Measurements from ENCODE around the gene GLT1D1.
"Not testable (repeated sequence)": the region's sequence is repeated elsewhere in the genome, so short reads cannot be mapped to it uniquely, and the experiment has no call there.

The GLT1D1 gene

DNA sequence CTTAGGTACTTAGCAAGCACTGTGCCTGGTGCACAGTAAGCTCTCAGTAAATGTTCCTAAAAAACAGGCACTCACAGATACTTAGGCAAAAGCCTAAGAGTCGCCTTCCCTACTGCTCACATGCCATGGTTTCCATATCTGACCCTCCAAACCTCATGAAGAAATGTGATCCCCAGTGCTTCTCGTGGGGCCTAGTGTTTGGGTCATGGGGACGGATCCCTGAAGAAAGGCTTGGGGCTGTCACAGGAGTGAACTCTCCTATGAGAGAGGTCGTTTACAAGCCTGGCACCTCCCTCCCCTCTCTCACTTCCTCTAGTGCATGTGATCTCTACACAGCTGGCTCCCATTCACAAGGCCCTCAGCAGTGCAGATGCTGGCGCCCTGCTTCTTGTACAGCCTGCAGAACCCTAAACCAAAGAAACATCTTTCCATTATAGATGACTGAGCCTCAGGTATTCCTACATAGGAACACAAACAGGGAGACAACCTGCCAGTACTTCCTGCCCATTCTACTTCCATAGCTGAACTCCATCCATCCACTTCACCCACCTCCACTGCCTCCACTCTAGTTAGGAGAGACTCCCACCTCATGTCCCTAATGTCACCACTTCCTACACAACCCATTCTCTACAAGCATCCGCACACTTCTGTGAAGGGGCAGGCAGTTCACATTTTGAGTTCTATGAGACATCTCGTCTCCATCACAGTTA is 32.4 kb upstream of the GLT1D1 start:
- DNase-seq, result no peak

- DNase-seq, result peak; percentile 38
Observed at GRCh38 chr12:128823216-128823915, 29.9 kb upstream of the GLT1D1 start.

DNA sequence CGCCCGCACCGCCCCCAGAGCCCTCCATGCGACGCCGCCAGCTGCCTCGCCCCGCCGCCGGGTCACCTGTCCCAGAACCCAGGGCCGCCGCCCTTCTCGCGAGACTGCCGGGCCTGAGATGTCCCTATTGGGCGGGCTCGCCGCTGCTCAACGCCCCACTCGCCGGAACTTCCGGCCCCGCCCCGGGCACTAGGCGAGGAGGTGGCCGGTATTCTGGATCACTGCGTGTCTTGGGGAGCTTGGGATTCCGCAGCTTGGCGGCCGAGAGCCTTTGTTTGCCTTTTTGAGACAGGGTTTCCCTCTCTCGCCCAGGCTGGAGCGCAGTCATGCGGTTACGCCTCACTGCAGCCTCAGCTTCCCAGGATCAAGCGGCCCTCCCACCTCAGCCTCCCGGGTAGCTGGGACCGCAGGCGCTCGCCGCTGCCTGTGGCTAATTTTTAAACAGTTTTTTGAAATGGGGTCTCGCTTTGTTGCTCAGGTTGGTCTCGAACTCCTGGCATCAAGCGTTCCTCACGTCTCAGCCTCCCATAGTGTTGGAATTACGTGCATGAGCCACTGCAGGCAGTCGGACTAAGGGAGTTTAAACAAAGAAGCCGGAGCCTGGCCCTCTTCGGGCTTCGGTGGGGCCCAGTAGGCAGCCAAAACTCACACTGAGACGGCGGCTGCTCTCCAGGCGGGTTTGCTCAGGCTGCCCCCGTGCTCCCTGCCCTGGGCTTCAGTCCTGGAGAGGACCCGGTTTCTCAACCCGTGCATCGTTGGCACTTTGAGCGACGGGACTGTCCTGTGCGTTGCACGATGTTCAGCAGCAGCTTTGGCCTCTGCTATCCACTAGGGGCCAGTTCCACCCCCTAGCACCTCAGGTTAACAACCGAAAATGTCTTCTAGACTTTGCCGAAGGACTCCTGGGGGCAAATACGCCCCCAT is 29.1 kb upstream of the GLT1D1 start, which contains the start of gene SLC15A4:
SLC15A4 (minus strand) TSS at position 43 of the 924 bp plus-strand sequence; CDS start at position 28, 15 bp downstream.
- peak; percentile 94 for DNase-seq

- peak; percentile 35 for DNase-seq
Observed at GRCh38 chr12:128825835-128826234, 27.4 kb upstream of the GLT1D1 start.

GRCh38 chr12:128827724-128828123 is 25.6 kb upstream of the GLT1D1 start:
- DNase-seq, result no peak

GRCh38 chr12:128829861-128830504 is 23.3 kb upstream of the GLT1D1 start:
- no peak for DNase-seq

DNA sequence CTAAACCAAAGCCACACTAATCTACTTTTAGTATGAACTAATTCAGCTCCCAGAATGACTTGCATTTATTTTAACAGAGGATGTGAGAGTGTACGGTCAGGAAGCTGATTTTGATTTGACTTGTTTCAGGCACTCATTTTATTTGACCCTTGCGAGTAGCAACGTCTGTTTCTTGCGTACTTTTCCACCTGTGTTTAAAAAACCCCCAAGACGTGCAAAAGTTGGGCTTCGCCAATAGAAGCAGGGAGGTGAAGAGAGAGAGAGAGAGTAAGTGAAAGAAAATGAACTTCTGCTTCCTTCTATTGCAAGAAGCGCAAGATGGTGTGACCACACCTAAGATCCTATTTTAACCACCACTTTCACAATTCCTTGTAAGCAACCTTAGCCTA is 22.8 kb upstream of the GLT1D1 start:
- DNase-seq, result no peak

DNA sequence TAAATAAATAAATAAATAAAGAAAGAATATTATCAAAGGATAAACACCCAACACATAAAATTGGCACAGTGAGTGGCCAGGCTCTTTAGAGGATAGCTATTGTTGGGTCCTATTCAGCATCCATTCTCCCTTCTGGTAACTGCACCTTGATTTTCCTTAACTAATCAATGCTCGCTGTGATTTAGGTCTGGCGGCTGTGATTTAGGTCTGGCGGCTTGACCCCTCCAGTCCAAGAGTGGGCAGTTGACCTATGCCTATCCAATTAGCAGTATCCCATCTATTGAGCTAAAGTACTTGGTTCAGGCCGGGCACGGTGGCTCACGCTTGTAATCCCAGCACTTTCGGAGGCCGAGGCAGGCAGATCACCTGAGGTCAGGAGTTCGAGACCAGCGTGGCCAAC is 19.9 kb upstream of the GLT1D1 start:
- DNase-seq, result no peak

DNA sequence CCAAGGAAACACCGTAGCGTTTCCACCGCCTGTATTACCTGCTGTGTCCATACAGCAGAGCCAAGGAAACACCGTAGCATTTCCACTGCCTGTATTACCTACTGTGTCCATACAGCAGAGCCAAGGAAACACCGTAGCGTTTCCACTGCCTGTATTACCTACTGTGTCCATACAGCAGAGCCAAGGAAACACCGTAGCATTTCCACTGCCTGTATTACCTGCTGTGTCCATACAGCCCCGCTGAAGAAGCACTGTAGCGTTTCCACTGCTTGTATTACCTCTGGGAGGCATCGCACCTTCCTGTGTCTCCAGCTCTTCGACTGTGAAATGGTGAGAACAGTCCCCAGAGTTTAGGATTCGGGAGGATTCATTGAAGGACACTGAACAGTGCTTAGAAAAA is 13.4 kb upstream of the GLT1D1 start:
- not testable (repeated sequence) for DNase-seq

- no peak for DNase-seq
Observed at GRCh38 chr12:128840862-128841468, 12.3 kb upstream of the GLT1D1 start.

GRCh38 chr12:128842579-128842978 is 10.7 kb upstream of the GLT1D1 start:
- no peak for DNase-seq

GRCh38 chr12:128843538-128843937 is 9.7 kb upstream of the GLT1D1 start:
- no peak for DNase-seq

- no peak for DNase-seq
Observed at GRCh38 chr12:128844031-128844635, 9.1 kb upstream of the GLT1D1 start.

- not testable (repeated sequence) for DNase-seq
Observed at GRCh38 chr12:128846671-128847070, 6.6 kb upstream of the GLT1D1 start.

GRCh38 chr12:128848371-128848770 is 4.9 kb upstream of the GLT1D1 start:
- DNase-seq, result no peak

GRCh38 chr12:128849806-128850205 is 3.5 kb upstream of the GLT1D1 start:
- DNase-seq, result not testable (repeated sequence)

- DNase-seq, result no peak
Observed at GRCh38 chr12:128850400-128850799, 2.9 kb upstream of the GLT1D1 start.

GRCh38 chr12:128851429-128851828 is 1.8 kb upstream of the GLT1D1 start:
- DNase-seq, result not testable (repeated sequence)

GRCh38 chr12:128852026-128852698 is 1.1 kb upstream of the GLT1D1 start:
- DNase-seq, result no peak

DNA sequence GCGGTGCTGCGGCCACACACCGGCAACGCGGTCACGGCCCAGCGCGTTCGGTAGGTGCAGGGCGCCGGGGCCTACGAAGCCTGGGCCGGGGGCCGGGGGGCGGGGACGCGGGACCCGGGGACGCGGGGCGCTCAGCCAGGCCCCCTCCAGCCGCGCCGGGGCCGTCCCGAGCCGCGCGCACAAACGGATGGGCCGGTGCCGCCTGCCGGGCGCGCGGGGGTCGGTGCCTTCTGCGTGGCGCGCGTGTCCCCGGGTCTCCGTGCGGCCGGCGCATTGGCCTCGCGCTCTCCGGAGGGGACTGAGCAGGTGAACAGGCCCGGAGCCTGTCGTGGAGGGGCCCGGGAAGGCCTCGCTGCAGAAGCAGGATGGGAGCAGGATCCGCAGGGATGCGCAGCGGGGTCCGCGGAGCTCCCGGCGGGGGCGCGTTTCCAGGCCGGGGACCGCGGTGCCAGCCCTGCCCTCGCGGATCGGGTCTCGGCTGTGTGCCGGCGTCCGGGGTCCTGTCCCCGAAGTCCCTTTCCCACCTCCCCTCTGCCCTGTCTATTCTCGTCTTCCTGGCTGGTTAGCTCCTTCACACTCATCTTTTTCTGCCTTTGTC is 421 bp downstream of the GLT1D1 start:
- peak; percentile 29 for DNase-seq
